Measurements from ENCODE around the gene DENND6B.

The DENND6B gene

GRCh38 chr22:50302041-50302541 lies 24.7 kb downstream of the DENND6B start:
- DNase-seq, result no peak

DNA sequence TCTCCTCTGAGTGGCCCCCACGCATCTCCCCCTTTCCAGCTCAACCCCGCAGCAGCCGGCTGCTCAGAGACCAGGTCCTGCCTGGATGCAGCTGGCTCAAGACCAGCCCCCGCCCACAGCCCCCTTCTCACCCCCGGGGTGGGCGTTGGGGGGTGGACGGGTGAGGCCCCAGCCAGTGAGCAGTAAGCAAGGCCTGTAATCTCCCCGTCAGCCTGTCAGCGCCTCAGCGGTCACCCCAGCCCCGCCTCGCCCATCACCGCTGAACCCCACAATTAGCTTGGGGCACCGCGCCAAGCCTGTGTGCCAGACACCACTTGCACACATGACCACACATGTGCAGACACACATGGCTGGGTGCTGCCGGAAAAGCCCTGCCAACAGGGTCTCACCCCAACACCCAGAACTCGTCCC lies 25.2 kb downstream of the DENND6B start:
- no peak for DNase-seq

DNA sequence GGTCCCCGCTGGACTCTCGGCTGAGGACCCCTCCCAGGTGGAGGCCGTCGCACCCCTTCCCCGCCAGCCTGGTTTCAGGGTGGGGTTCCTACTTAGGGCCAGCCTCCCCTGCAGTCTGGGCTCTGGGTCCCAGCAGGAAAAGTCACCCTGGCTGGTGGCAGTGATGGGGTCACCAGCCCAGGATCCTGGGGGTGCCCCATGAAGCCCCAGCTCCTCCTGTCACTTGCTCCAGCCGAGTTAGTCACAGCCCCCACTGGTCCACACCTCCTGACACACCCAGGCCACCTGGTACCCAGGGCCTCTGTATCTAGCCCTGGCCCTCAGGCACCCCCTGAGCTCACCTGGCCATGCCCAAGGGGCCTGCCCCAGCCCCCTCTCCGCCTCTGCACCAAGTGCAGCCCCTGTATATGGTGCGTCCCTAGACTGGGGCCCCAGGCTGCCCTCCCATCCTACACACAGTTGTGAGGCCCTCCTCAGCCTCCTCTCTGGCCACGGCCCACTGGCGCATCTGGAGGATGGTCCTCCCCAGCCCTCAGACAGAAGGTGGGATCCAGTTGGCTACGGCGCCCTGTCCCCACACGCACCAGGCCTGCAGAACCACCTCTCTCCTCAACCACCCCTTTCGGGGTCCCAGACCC lies 26.1 kb downstream of the DENND6B start:
- no peak for DNase-seq

- no peak for DNase-seq
Measured at GRCh38 chr22:50299785-50300619, 26.8 kb downstream of the DENND6B start.

- no peak for DNase-seq
Measured at GRCh38 chr22:50298937-50299784, 27.7 kb downstream of the DENND6B start.

DNA sequence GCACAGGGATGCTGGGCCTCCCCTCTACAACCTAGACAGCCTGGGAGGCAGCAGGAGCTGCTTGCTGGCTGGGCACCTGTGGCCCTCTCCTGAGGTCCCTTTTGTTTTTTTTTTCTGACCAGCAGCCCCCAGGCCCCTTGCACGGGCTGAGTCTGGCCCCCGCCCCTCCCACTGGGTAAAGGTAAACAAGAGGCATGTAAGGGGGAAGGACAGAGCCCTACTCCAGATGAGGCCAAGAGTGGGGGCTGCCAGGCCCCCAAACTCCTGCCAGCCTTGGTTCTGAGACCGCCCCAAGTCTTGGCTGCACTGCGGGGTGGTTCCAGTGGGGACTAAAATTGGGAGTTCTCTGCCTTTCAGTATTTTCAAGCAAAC lies 28.6 kb downstream of the DENND6B start:
- DNase-seq, result no peak

GRCh38 chr22:50297510-50298265 lies 29.1 kb downstream of the DENND6B start:
- no peak for DNase-seq

DNA sequence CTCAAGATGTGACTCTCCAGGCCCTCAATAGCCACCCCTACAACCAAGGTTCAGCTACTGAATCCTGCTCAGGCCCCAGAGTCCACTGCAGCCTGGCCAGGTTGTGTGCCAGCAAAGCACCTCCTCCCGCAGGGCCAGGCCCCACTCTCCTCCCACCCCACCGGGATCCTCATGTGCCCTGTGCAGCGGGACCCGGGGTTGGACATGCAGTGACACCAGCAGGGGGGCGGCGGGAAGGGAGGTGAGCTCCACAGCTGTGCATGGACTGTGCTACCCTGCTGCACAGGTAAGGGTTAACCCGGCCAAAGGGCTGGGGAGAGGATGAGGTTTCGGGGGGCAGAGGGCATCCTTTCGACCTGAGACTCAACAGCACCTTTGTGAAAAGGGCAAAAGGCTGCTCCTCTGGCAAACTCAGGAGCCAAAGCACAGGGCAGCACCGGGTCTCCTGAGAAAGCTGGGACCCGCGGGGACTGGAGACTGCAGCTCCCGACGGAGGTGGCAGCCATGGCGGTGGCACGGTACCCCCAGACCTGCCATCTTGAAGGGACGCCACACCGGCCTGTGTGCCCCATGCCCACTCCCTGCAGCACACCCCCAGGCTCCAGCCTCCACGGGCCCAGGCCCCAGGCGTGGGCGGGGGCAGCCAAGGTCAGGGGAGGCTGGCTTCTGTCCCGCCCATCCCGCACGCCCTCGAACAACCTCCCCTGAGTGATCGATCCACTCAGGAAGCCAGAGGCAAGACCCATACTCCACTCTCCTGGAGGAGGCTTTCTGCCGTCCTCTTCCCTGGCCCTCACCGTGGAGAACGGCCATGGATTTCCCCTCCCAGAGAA lies 29.9 kb downstream of the DENND6B start:
- DNase-seq, result no peak

GRCh38 chr22:50294319-50294656 lies 32.5 kb downstream of the DENND6B start:
- DNase-seq, result no peak

GRCh38 chr22:50293441-50294318 lies 33.1 kb downstream of the DENND6B start:
- no peak for DNase-seq

DNA sequence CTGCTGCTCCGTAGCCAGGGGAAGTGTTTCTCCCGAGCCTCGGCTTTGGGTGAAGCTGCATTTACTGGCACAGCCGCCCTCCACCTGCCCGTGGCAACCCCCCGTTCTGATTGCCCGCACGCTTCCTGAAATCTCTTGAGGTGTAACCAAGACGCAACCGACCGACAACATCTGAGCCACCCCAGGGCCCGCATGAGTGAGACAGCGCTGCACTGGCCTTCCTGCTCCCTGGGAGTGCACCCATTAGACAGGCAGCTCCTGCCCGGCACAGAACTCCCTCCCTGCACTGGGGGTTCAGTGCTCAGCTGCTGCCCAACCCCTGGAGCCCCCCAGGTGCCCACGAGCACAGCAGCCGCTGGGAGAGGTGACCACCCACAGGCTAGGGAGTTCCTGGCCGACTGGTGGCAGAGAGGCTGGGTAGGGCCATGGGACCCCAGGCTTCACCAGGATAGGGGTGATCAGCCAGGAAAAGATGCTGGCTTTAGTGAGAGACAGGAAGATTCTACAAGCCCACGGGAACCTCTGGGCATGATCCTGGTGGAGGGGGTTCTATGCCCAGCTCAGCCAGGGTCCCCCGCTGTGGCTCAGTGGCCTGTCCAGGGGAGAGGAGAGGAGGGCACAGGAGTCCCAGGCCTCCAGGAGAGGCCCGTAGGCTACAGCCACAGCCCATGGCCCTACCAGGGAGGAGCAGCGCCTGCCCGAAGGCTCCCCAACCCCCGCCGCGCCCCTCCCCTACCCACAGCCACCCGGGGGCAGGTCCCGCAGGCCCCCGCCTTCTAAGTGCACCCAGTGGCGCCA lies 34.0 kb downstream of the DENND6B start:
- no peak for DNase-seq

- DNase-seq, result no peak
Measured at GRCh38 chr22:50289942-50290630, 36.7 kb downstream of the DENND6B start.

DNA sequence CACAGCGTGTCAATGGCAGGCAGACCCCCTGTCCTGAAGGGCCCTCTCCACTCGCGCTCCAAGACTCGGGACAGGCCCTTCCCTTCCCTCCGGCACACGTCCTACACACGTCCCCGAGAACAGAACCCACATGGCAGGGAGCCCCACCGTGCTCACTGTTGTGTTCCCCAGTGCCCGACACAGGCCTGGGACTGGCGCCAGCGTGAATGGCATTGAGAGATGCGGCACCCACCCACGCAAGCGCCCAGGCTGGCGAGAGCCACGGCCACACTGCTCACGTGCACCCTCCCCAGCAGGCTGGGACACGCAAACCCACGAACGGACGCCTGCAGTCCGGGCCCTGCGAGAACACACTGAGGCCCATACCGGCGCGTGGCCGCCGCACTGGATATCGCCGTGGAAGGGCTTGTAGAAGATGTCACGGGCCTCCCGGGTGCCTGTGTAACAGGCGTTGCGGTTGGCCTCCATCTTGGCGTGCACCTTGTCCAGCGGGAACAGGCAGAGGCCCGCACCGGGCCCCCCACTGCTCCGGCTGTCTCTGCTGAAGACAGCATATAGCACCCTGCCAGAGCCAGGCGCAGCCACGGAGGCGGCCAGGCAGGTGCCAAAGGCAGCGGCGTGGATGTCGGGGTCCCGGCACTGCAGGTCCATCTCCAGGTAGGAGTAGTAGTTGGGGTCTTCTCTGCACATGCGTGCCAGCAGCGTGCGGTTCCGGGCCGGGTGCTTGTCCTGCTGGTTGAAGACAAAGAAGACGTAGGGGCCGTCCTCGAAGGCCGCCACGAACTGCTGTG lies 37.5 kb downstream of the DENND6B start:
- DNase-seq, result no peak

GRCh38 chr22:50287731-50288130 lies 39.1 kb downstream of the DENND6B start:
- DNase-seq, result no peak

DNA sequence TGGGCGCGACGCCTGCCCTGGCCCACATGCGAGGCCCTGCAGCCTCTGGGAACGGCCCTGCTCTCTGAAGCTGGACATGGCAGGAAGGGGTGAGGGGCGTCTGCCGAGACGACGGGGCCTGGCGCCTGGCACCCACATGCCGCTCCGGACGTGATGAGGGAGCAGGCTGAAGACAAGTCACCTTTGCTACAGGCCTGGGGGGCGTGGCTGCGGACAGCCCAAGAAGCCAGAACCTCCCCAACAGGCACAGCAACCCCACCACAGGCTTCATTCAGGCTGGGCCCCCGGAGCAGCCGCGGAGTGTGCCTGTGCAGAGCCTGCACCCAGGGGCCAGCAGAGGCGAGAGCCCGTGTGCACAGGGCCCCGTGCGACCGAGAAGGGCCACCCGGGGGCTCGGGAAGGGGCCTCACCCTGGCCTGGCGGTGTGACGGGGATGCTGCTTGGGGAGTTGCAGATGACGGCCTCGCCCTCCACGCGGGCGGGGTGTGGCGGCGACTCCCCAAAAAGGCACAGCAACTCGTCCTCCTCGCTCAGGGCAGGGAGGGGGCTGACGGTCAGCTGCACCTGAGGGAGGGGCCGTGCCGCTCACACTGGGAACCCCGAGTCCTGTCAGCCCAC lies 40.0 kb downstream of the DENND6B start:
- no peak for DNase-seq

- no peak for DNase-seq
Measured at GRCh38 chr22:50286275-50286674, 40.5 kb downstream of the DENND6B start.

DNA sequence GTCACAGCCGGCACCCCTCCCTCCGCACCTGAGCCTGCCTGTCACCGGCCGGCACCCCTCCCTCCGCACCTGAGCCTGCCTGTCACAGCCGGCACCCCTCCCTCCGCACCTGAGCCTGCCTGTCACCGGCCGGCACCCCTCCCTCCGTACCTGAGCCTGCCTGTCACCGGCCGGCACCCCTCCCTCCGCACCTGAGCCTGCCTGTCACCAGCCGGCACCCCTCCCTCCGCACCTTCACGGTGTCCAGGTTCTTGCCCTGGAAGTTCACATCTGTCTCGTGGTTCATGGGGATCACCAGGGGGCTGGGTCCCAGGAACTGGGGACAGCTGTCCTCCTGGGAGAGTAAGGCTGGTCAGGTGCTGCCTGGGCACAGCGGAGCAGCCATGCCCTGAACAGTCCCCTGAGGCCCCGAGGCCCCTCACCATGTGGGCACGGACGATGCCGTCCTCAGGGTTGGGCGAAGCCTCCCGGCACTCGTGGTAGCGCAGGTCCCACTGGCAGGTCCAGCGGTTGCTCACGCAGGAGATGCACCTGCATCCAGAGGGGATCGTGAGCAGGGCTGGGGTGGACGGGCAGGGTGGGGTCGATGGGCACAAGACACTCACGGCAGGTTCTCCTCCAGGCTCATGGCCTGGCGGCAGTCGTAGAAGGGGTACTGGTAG lies 41.1 kb downstream of the DENND6B start:
- DNase-seq, result no peak
